Small intestine (tissue), 7 donors: ENCODE results near the gene DLG2. TPM values are rescaled to one million over a fixed set of nuclear protein-coding genes. Genes with fewer than 3 reads are reported as not detected.

ENCODE experiments used
- DNase-seq, 2 donors: peaks; one replicate each; pipeline versions ENCODE4 v3.0.0 to v3.0.0-alpha.2; 2013
- FAIRE-seq: peaks from 2 replicates; lab custom pipeline; 2012; peaks lifted over from hg19 to GRCh38; lab: Jason Lieb, UNC
- H3K27ac ChIP-seq, 3 donors: one replicate each; pipeline ENCODE4 v1.5.1; 2013; ENCODE audit warnings: low read length in 2 of 3, mild to moderate bottlenecking in 2 of 3, control low read depth in 1 of 3, inconsistent platforms in 1 of 3, low read depth in 1 of 3, moderate library complexity in 1 of 3
- H3K27me3 ChIP-seq, 3 donors: one replicate each; pipeline ENCODE4 v1.6.1; 2013; ENCODE audit warnings: low read length in 3 of 3, inconsistent platforms in 1 of 3; ENCODE audit not compliant: control insufficient read depth in 3 of 3, insufficient read depth in 3 of 3
- H3K36me3 ChIP-seq, 3 donors: one replicate each; pipeline ENCODE4 v1.6.1; 2013; ENCODE audit warnings: low read length in 3 of 3, inconsistent platforms in 1 of 3, low read depth in 1 of 3, mild to moderate bottlenecking in 1 of 3, moderate library complexity in 1 of 3; ENCODE audit not compliant: control insufficient read depth in 3 of 3, insufficient read depth in 2 of 3
- H3K4me1 ChIP-seq, 3 donors: one replicate each; pipeline ENCODE4 v1.6.1; 2013; ENCODE audit warnings: low read length in 2 of 3, inconsistent platforms in 1 of 3, low read depth in 1 of 3, mild to moderate bottlenecking in 1 of 3, moderate library complexity in 1 of 3; ENCODE audit not compliant: control insufficient read depth in 3 of 3, insufficient read depth in 2 of 3
- H3K4me3 ChIP-seq, 3 donors: one replicate each; pipeline ENCODE4 v1.5.1; 2013; ENCODE audit warnings: low read length in 3 of 3, control low read depth in 1 of 3, inconsistent platforms in 1 of 3, low read depth in 1 of 3, mild to moderate bottlenecking in 1 of 3, moderate library complexity in 1 of 3
- H3K9me3 ChIP-seq, 2 donors: one replicate each; pipeline ENCODE4 v1.6.1; 2013; ENCODE audit warnings: low read depth in 1 of 2, low read length in 1 of 2; ENCODE audit not compliant: control insufficient read depth in 2 of 2, insufficient read depth in 1 of 2
- WGBS, 3 donors: extraction: QIAGEN DNeasy Blood & Tissue Kit; methylation state at CpG; one replicate each; pipeline ENCODE4 v1.1.7; 2013; 5-methylcytosine and 5-hydroxymethylcytosine counted together
- polyA plus RNA-seq, 4 donors: library from polyadenylated mRNA; stranded (reverse) in 3 of 4; unstranded in 1 of 4; fragments of 200-250 nt in 3 of 4; fragments of 120-200 nt in 1 of 4; gene quantifications; one replicate each; pipeline versions ENCODE4 v1.2.1 to v1.2.3, GENCODE V29; 2013
- donor health status: healthy with polysubstance abuse.
- donor health status: control.
- donor health status: control.
- donor health status: Bipolar disorder and iron deficiency.
- donor health status: healthy.

Gene DLG2
- polyA plus RNA-seq, 4 donors: 0.22 to 1.6 (median 1.1) TPM

GRCh38 chr11:85165819-85166218 is 461.3 kb downstream of the DLG2 start:
- H3K27me3 ChIP-seq: no peaks in the 10 kb centered on the region
- H3K4me3 ChIP-seq: no peak overlapping the region
- peaks cover 0 to 3% of the 10 kb centered on the region in 2 donors for H3K9me3 ChIP-seq
- 64 to 78% (median 65%) methylated on average over 2 of the region's 2 CpGs for WGBS, 3 donors
- H3K36me3 ChIP-seq: no peaks in the 10 kb centered on the region
- no peak overlapping the region for H3K27ac ChIP-seq
- no peak for DNase-seq
- no peak for FAIRE-seq
- peaks cover 0 to 4% (median 0%) of the 10 kb centered on the region in 3 donors for H3K4me1 ChIP-seq

- H3K27me3 ChIP-seq: no peaks in the 10 kb centered on the region
- H3K36me3 ChIP-seq: no peaks in the 10 kb centered on the region
- H3K4me1 ChIP-seq: no peaks in the 10 kb centered on the region
- FAIRE-seq (no peak), DNase-seq (no peak)
- 79 to 82% (median 79%) methylated on average over 2 of the region's 2 CpGs for WGBS, 3 donors
- peaks cover 0 to 3% of the 10 kb centered on the region in 2 donors for H3K9me3 ChIP-seq
- no peak overlapping the region for H3K4me3 ChIP-seq
- no peak overlapping the region for H3K27ac ChIP-seq
These were observed 462.4 kb downstream of the DLG2 start for GRCh38 chr11:85164743-85165142.

GRCh38 chr11:85154294-85154693 is 472.9 kb downstream of the DLG2 start:
- FAIRE-seq (no peak), DNase-seq (no peak)
- Histone ChIP-seq H3K9me3 (peaks cover 0 to 6% of the 10 kb centered on the region in 2 donors), H3K27ac (no peak overlapping the region), H3K27me3 (no peaks in the 10 kb centered on the region), H3K36me3 (no peaks in the 10 kb centered on the region), H3K4me1 (no peaks in the 10 kb centered on the region), H3K4me3 (no peak overlapping the region)
- 59 to 63% (median 62%) methylated on average over 3 of the region's 3 CpGs for WGBS, 3 donors

- Histone ChIP-seq H3K36me3 (no peaks in the 10 kb centered on the region), H3K4me3 (no peak overlapping the region), H3K9me3 (no peaks in the 10 kb centered on the region), H3K27me3 (no peaks in the 10 kb centered on the region), H3K27ac (no peak overlapping the region), H3K4me1 (no peaks in the 10 kb centered on the region)
- WGBS, 3 donors: 70 to 81% (median 73%) methylated on average over 1 of the region's 1 CpG
- DNase-seq: no peak
- FAIRE-seq: no peak
These were observed 489.5 kb downstream of the DLG2 start for GRCh38 chr11:85137597-85137996.

GRCh38 chr11:85133636-85134035 is 493.5 kb downstream of the DLG2 start:
- FAIRE-seq: no peak

GRCh38 chr11:85132851-85133585 is 494.1 kb downstream of the DLG2 start:
- H3K9me3 ChIP-seq: no peaks in the 10 kb centered on the region
- no peak for FAIRE-seq
- DNase-seq: peak in 1 of 2 donors; percentile 13
- WGBS, 3 donors: 43 to 53% (median 45%) methylated on average over 15 of the region's 15 CpGs
- H3K4me1 ChIP-seq: no peaks in the 10 kb centered on the region
- H3K27me3 ChIP-seq: no peaks in the 10 kb centered on the region
- peak overlapping the region in 1 of 3 donors; percentile 11 for H3K27ac ChIP-seq
- no peaks in the 10 kb centered on the region for H3K36me3 ChIP-seq
- H3K4me3 ChIP-seq: peak overlapping the region in 1 of 3 donors; percentile 10

More at GRCh38 chr11:85133636-85134035, 493.5 kb downstream of the DLG2 start:
- no peak overlapping the region for H3K27ac ChIP-seq
- H3K4me1 ChIP-seq: no peaks in the 10 kb centered on the region
- H3K36me3 ChIP-seq: no peaks in the 10 kb centered on the region
- peak in 1 of 2 donors; percentile 4 for DNase-seq
- 43 to 63% (median 49%) methylated on average over 1 of the region's 1 CpG for WGBS, 3 donors
- H3K9me3 ChIP-seq: no peaks in the 10 kb centered on the region
- H3K27me3 ChIP-seq: no peaks in the 10 kb centered on the region
- H3K4me3 ChIP-seq: no peak overlapping the region

GRCh38 chr11:85127349-85127748 is 499.8 kb downstream of the DLG2 start:
- no peaks in the 10 kb centered on the region for H3K27me3 ChIP-seq
- no peak overlapping the region for H3K27ac ChIP-seq
- no peaks in the 10 kb centered on the region for H3K4me1 ChIP-seq
- no peaks in the 10 kb centered on the region for H3K9me3 ChIP-seq
- no peaks in the 10 kb centered on the region for H3K36me3 ChIP-seq
- H3K4me3 ChIP-seq: no peak overlapping the region
- no peak for DNase-seq
- WGBS, 3 donors: 58 to 87% (median 64%) methylated on average over 2 of the region's 2 CpGs
- FAIRE-seq: no peak

GRCh38 chr11:85123752-85124231 is 503.4 kb downstream of the DLG2 start:
- Histone ChIP-seq H3K4me3 (no peak overlapping the region), H3K9me3 (no peaks in the 10 kb centered on the region), H3K36me3 (no peaks in the 10 kb centered on the region), H3K4me1 (no peaks in the 10 kb centered on the region), H3K27me3 (no peaks in the 10 kb centered on the region), H3K27ac (no peak overlapping the region)
- peak in 1 of 2 donors; percentile 39 for DNase-seq
- FAIRE-seq: no peak
- 14 to 44% (median 22%) methylated on average over 1 of the region's 1 CpG for WGBS, 3 donors
